ENCODE results near the gene CDKN3.

DNA sequence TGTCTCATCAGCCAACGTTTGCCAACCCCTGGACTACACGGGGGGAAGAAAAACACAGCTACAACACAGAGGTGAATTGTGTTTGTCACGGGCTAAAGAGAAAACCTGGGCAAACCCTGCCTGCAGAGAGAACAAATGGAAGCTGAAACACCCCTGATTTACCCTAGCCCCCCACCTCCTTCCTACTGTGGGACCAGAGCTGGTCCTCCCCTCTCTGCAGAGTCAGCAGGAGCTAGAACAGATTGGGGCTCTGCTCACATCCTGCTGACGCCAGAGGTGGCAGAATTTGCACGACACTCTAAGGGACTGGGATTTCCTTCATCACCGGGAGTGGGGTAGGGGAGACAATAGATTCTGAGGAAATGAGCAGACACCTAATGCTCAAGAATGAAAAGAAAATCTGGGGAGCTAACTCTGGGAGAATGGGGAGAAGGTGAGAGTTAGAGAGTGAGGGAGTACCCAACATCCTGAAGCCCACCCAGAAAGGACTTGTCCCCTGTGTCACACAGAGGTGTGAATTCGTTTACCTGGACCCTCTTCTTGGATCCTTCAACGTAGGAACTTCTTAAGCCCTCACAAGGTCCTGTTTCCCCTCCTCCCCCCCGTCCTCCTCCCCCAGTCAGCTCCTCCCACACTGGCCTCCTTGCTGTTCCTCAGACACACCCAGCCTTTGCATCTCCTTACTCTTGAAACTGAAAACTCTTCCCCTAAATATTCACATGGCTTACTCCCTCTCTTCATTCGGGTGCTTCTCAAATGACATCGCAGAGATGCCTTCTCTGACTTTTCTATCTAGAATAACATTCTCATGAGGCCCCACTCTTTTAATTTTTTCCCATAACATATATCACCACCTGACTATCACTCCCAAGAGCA, 26.2 kb upstream of the CDKN3 start:
- TF ChIP-seq POLR2AphosphoS5 (IDR thresholded peaks at IDR 0.05; ENCODE audit: low read depth, low read length) (no peak), POLR2A (IDR thresholded peaks at IDR 0.05; ENCODE audit: low read depth, low read length) (no peak)

Data from GM12891 (cell line).